GM18520 (cell line): Measurements from ENCODE around the gene ATP6V0A4.
"Not testable (repeated sequence)": the region's sequence is repeated elsewhere in the genome, so short reads cannot be mapped to it uniquely, and the experiment has no call there.

Experiments used
- ATAC-seq: cut with Tn5 transposase; IDR thresholded peaks from one replicate; pipeline ENCODE4 v1.9.1; 2021; ENCODE audit not compliant: unreplicated experiment

ATP6V0A4 gene

GRCh38 chr7:138804618-138805017 lies 6.6 kb upstream of the ATP6V0A4 start:
- no peak for ATAC-seq

GRCh38 chr7:138802706-138803105 lies 4.7 kb upstream of the ATP6V0A4 start:
- ATAC-seq: no peak

- ATAC-seq: no peak
Measured at GRCh38 chr7:138801256-138801655, 3.3 kb upstream of the ATP6V0A4 start.

- ATAC-seq: no peak
Measured at GRCh38 chr7:138799336-138800000, 1.5 kb upstream of the ATP6V0A4 start.

GRCh38 chr7:138798836-138799235 lies 840 bp upstream of the ATP6V0A4 start:
- no peak for ATAC-seq

- ATAC-seq: not testable (repeated sequence)
Measured at GRCh38 chr7:138797046-138797445, 950 bp downstream of the ATP6V0A4 start.

GRCh38 chr7:138796038-138796615 lies 1.9 kb downstream of the ATP6V0A4 start:
- no peak for ATAC-seq

- ATAC-seq: no peak
Measured at GRCh38 chr7:138785587-138786437, 12.2 kb downstream of the ATP6V0A4 start.

- ATAC-seq: no peak
Measured at GRCh38 chr7:138784692-138785091, 13.3 kb downstream of the ATP6V0A4 start.

- no peak for ATAC-seq
Measured at GRCh38 chr7:138781004-138781403, 17.0 kb downstream of the ATP6V0A4 start.

- ATAC-seq: no peak
Measured at GRCh38 chr7:138776166-138776833, 21.7 kb downstream of the ATP6V0A4 start.

GRCh38 chr7:138773817-138774216 lies 24.2 kb downstream of the ATP6V0A4 start:
- no peak for ATAC-seq

- no peak for ATAC-seq
Measured at GRCh38 chr7:138773176-138773575, 24.8 kb downstream of the ATP6V0A4 start.

- ATAC-seq: no peak
Measured at GRCh38 chr7:138770904-138771303, 27.1 kb downstream of the ATP6V0A4 start.

- ATAC-seq: no peak
Measured at GRCh38 chr7:138768241-138768640, 29.8 kb downstream of the ATP6V0A4 start.

GRCh38 chr7:138756591-138757242 lies 41.3 kb downstream of the ATP6V0A4 start:
- no peak for ATAC-seq

- ATAC-seq: no peak
Measured at GRCh38 chr7:138755842-138756590, 42.0 kb downstream of the ATP6V0A4 start.

GRCh38 chr7:138755331-138755747 lies 42.7 kb downstream of the ATP6V0A4 start:
- ATAC-seq: no peak

- ATAC-seq: no peak
Measured at GRCh38 chr7:138753610-138754009, 44.4 kb downstream of the ATP6V0A4 start.

GRCh38 chr7:138753150-138753518 lies 44.9 kb downstream of the ATP6V0A4 start:
- ATAC-seq: no peak
